GM21529 (cell line): Measurements from ENCODE around the gene EFNA1.

ENCODE experiments used
- ATAC-seq: cut with Tn5 transposase; IDR thresholded peaks from one replicate; pipeline ENCODE4 v1.9.1; 2021; ENCODE audit not compliant: unreplicated experiment

Gene EFNA1

DNA sequence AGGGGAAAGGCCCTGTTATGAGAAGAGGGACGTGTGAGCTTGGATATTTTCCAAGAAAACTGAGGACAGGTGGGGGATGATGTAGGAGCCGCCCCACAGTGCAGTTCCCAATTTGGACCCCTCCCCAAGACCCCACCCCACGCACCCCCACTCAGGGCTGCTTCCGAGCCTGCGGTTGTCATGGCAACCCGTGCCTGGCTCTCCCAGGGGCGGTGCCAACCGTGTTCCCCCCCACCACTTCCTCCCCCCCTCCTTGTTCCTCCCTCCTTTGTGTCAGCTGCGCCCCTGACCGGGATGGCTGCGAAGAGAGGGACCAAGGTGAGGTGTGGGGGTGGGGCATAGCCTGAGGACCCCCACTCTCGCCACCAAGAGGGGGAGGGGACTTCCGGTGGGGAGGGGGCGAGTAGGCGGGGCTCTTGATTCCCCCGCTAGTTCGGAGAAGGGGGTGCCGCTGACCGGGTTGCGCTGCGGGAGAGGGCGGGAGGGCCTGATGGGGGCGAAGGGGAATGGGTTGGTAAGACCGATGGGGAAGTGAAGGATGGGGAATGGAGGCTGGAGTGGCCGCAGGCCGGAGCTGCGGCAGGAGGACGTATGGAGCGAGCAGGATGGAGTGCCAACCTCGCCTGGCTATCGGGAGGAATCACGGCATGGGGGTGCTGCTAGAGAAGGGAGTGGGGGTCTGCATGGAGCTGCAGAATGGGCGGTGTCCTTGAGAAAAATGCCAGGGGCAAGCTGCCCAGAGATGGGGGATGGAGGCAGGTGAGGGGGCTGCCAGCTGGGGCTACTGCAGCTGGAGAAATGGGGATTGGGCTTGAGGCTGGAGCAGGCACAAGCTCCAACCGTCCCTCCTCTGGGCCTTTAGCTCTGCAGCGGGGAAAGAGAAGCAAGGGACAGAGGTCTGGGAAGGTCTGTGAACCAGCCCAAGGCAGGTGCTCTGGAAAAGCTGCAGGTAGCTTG is 46.9 kb downstream of the EFNA1 start:
- no peak for ATAC-seq

GRCh38 chr1:155175281-155175926 is 47.7 kb downstream of the EFNA1 start:
- no peak for ATAC-seq

DNA sequence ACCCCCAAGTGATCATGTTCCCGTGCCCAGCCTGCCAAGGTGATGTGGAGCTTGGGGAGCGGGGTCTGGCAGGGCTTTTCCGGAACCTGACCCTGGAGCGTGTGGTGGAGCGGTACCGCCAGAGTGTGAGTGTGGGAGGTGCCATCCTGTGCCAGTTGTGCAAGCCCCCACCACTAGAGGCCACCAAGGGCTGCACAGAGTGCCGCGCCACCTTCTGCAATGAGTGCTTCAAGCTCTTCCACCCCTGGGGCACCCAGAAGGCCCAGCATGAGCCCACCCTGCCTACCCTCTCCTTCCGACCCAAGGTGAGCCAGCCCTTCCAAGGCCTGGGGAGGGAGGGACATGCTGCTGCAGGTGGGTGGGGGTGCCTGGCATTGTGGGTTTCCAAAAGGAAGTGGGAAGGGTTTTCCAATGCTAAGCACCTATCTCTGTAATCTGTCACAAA is 48.3 kb downstream of the EFNA1 start:
- ATAC-seq, result no peak

GRCh38 chr1:155176544-155177071 is 48.9 kb downstream of the EFNA1 start:
- no peak for ATAC-seq

GRCh38 chr1:155177192-155177917 is 49.7 kb downstream of the EFNA1 start:
- ATAC-seq, result no peak

- ATAC-seq, result no peak
Measured at GRCh38 chr1:155177918-155178281, 50.2 kb downstream of the EFNA1 start.

DNA sequence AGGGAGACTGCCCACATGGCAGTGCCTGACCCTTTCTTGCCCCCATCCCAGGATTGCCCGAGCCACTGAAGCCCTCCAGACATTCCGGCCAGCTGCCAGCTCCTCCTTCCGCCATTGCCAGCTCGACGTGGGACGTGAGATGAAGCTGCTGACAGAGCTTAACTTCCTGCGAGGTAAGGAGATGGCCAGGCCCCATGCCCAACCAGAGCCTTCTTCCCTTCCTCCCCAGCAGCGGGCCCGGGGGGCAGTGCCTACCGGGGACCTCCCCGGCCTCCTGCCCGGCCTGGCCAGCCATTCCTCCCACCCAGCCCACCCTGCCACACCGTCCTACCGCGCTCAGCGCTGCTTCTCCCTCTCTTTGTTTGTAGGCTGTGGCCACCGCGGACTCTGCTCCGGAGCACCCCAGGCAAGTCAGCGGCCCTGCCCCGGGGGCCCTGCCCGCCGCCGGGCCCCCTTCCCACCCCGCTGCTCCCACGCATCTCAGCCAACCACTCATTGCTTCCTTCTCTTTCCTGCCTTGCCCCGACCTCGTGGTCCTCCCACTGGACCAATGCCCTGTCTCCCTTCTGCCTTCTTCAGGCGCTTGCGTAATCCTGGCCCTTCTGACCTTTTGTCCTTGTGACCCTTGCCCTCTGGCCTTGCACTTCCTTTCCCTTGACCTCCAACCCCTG is 50.9 kb downstream of the EFNA1 start:
- ATAC-seq, result no peak

GRCh38 chr1:155179112-155180031 is 51.7 kb downstream of the EFNA1 start:
- ATAC-seq, result no peak

DNA sequence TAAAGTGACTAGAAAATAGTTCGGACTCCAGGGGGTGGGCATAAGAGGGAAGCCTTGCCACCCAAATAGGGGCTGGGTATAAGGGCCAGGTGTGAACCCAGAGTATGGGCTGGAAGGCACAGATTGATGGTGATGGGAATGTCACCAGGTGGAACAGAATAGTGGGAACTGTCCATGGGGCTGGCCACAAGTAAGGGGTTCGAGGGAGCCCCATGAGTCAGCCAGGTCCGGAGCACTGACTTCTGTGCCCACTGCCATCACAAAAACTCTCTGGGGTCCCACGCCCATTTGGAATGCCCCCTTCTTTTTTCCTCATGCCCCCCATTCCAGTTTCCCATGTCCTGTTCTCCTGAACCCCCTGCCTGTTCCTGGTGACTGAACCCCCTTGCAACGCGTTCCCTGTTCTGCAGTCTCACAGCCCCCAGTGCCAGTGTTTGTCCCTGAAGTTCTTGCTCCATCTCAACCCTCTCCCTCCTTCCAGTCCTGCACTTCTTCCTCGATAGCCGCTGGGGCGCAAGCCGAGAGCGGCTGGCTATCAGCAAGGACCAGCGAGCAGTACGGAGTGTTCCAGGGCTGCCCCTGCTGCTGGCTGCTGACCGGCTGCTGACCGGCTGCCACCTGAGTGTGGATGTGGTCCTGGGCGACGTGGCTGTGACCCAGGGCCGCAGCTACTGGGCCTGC is 53.8 kb downstream of the EFNA1 start:
- no peak for ATAC-seq

- ATAC-seq, result no peak
Measured at GRCh38 chr1:155182052-155182550, 54.4 kb downstream of the EFNA1 start.

GRCh38 chr1:155183775-155184221 is 56.1 kb downstream of the EFNA1 start:
- no peak for ATAC-seq

- ATAC-seq, result no peak
Measured at GRCh38 chr1:155184351-155184811, 56.7 kb downstream of the EFNA1 start.
